A549 treated with ZK216348 at 1 μM for 4 hours (cell line): Measurements from ENCODE around the gene PCDHB8. TPM values are rescaled to one million over a fixed set of nuclear protein-coding genes. Genes with fewer than 3 reads are reported as not detected.

Experiments
- total RNA-seq: library from RNA; stranded (reverse); fragments of 200-300 nt; extraction: Qiagen RNA extraction; gene quantifications from 5 replicates; pipeline ENCODE4 v1.2.3, GENCODE V29; 2022; ENCODE audit warnings: low read depth

PCDHB8 gene
- total RNA-seq: 0.20 to 0.40 TPM (median 0.37 TPM) in 4 of 5 replicates, not detected in the other

GRCh38 chr5:141177577-141178191 lies at the start of gene PCDHB8:
Gene PCDHB8 (plus strand): TSS chr5:141177790. CDS start chr5:141178035, 245 bp downstream.

GRCh38 chr5:141135030-141135717 lies 42.4 kb upstream of the PCDHB8 start, which contains the start of gene PCDHB5:
Gene PCDHB5 (plus strand): TSS chr5:141135206. CDS start chr5:141135435, 229 bp downstream.

GRCh38 chr5:141149812-141150211 lies 27.8 kb upstream of the PCDHB8 start, which contains the start of gene PCDHB6:
Gene PCDHB6 (plus strand): TSS chr5:141150057. CDS start chr5:141150258, 201 bp downstream.

GRCh38 chr5:141172381-141173204 lies 5.0 kb upstream of the PCDHB8 start, which contains the start of gene PCDHB7:
Gene PCDHB7 (plus strand): TSS chr5:141172644. CDS start chr5:141172836, 192 bp downstream.

GRCh38 chr5:141182248-141182647 lies 4.7 kb downstream of the PCDHB8 start, which contains the start of gene PCDHB16:
Gene PCDHB16 (plus strand): TSS chr5:141182387. CDS start chr5:141182560, 173 bp downstream.

GRCh38 chr5:141186897-141187512 lies 9.4 kb downstream of the PCDHB8 start, which contains the start of gene PCDHB9:
Gene PCDHB9 (plus strand): TSS chr5:141187161. CDS start chr5:141187319, 158 bp downstream.

GRCh38 chr5:141192110-141192725 lies 14.6 kb downstream of the PCDHB8 start, which contains the start of gene PCDHB10:
Gene PCDHB10 (plus strand): TSS chr5:141192353. CDS start chr5:141192553, 200 bp downstream.

GRCh38 chr5:141199359-141200235 lies 22.0 kb downstream of the PCDHB8 start, which contains the start of gene PCDHB11:
Gene PCDHB11 (plus strand): TSS chr5:141199627. CDS start chr5:141199775, 148 bp downstream.

GRCh38 chr5:141208478-141208877 lies 30.9 kb downstream of the PCDHB8 start, which contains the start of gene PCDHB12:
Gene PCDHB12 (plus strand): TSS chr5:141208719. CDS start chr5:141208908, 189 bp downstream.

GRCh38 chr5:141213656-141214339 lies 36.2 kb downstream of the PCDHB8 start, which contains the start of gene PCDHB13:
Gene PCDHB13 (plus strand): TSS chr5:141213919. CDS start chr5:141214124, 205 bp downstream.

GRCh38 chr5:141223112-141223783 lies 45.7 kb downstream of the PCDHB8 start, which contains the start of gene PCDHB14:
Gene PCDHB14 (plus strand): TSS chr5:141223343. CDS start chr5:141223506, 163 bp downstream.

Other genes starting within 250 kb of the PCDHB8 start
- gene PCDHAC2, start 211.3 kb upstream of the PCDHB8 start, total RNA-seq: 3.3 to 7.4 TPM (median 4.4 TPM) in 5 replicates
- not detected in 5 replicates for gene PCDHB1, start 126.4 kb upstream of the PCDHB8 start, total RNA-seq
- 2.7 to 4.5 TPM (median 3.1 TPM) in 5 replicates for gene PCDHB2, start 83.2 kb upstream of the PCDHB8 start, total RNA-seq
- gene PCDHB3, start 77.3 kb upstream of the PCDHB8 start, total RNA-seq: 0.09 TPM in 1 of 5 replicates, not detected in the others
- gene PCDHB4, start 56.0 kb upstream of the PCDHB8 start, total RNA-seq: 0.06 to 0.12 TPM (median 0.09 TPM) in 4 of 5 replicates, not detected in the other
- 1.2 to 2.1 TPM (median 1.4 TPM) in 5 replicates for gene PCDHB5, start 42.6 kb upstream of the PCDHB8 start, total RNA-seq
- gene PCDHB6, start 27.7 kb upstream of the PCDHB8 start, total RNA-seq: 0.62 to 1.1 TPM (median 0.85 TPM) in 5 replicates
- 0.06 TPM in 1 of 5 replicates, not detected in the others for gene PCDHB7, start 5.1 kb upstream of the PCDHB8 start, total RNA-seq
- gene PCDHB16, start 4.6 kb downstream of the PCDHB8 start, total RNA-seq: 0.05 to 0.11 TPM (median 0.05 TPM) in 3 of 5 replicates, not detected in the others
- not detected in 5 replicates for gene PCDHB9, start 9.4 kb downstream of the PCDHB8 start, total RNA-seq
- not detected in 5 replicates for gene PCDHB10, start 14.6 kb downstream of the PCDHB8 start, total RNA-seq
- 0.05 to 0.20 TPM (median 0.08 TPM) in 4 of 5 replicates, not detected in the other for gene PCDHB11, start 21.8 kb downstream of the PCDHB8 start, total RNA-seq
- not detected in 5 replicates for gene PCDHB12, start 30.9 kb downstream of the PCDHB8 start, total RNA-seq
- gene PCDHB13, start 36.1 kb downstream of the PCDHB8 start, total RNA-seq: 0.06 to 0.20 TPM (median 0.08 TPM) in 4 of 5 replicates, not detected in the other
- 0.11 to 0.13 TPM in 2 of 5 replicates, not detected in the others for gene PCDHB14, start 45.6 kb downstream of the PCDHB8 start, total RNA-seq
- gene PCDHB15, start 67.6 kb downstream of the PCDHB8 start, total RNA-seq: 0.09 to 0.14 TPM in 2 of 5 replicates, not detected in the others
- gene SLC25A2, start 126.3 kb downstream of the PCDHB8 start, total RNA-seq: not detected in 5 replicates
- 59.2 to 89.1 TPM (median 72.2 TPM) in 5 replicates for gene TAF7, start 143.0 kb downstream of the PCDHB8 start, total RNA-seq
- gene PCDHGA1, start 152.7 kb downstream of the PCDHB8 start, total RNA-seq: 0.22 to 0.40 TPM (median 0.30 TPM) in 5 replicates
- 0.37 to 0.79 TPM (median 0.54 TPM) in 5 replicates for gene PCDHGA2, start 161.0 kb downstream of the PCDHB8 start, total RNA-seq
- not detected in 5 replicates for gene PCDHGA3, start 166.0 kb downstream of the PCDHB8 start, total RNA-seq
- gene PCDHGB1, start 172.3 kb downstream of the PCDHB8 start, total RNA-seq: 1.1 to 1.9 TPM (median 1.8 TPM) in 5 replicates
- gene PCDHGA4, start 177.2 kb downstream of the PCDHB8 start, total RNA-seq: 0.11 to 0.23 TPM (median 0.17 TPM) in 5 replicates
- gene PCDHGB2, start 182.2 kb downstream of the PCDHB8 start, total RNA-seq: 0.11 to 0.17 TPM (median 0.15 TPM) in 3 of 5 replicates, not detected in the others
- 0.09 to 0.21 TPM (median 0.18 TPM) in 5 replicates for gene PCDHGA5, start 186.4 kb downstream of the PCDHB8 start, total RNA-seq
- gene PCDHGB3, start 192.5 kb downstream of the PCDHB8 start, total RNA-seq: 0.12 to 0.29 TPM (median 0.27 TPM) in 5 replicates
- gene PCDHGA6, start 196.1 kb downstream of the PCDHB8 start, total RNA-seq: 0.05 to 0.29 TPM (median 0.20 TPM) in 5 replicates
- gene PCDHGA7, start 205.0 kb downstream of the PCDHB8 start, total RNA-seq: 0.77 to 1.0 TPM (median 0.98 TPM) in 5 replicates
- gene PCDHGB4, start 209.9 kb downstream of the PCDHB8 start, total RNA-seq: 0.74 to 1.1 TPM (median 0.90 TPM) in 5 replicates
- 0.02 to 0.06 TPM (median 0.04 TPM) in 3 of 5 replicates, not detected in the others for gene PCDHGA8, start 214.8 kb downstream of the PCDHB8 start, total RNA-seq
- gene PCDHGB5, start 220.2 kb downstream of the PCDHB8 start, total RNA-seq: 1.9 to 2.5 TPM (median 2.1 TPM) in 5 replicates
- 0.09 TPM in 1 of 5 replicates, not detected in the others for gene PCDHGA9, start 225.0 kb downstream of the PCDHB8 start, total RNA-seq
- 0.07 to 0.12 TPM (median 0.08 TPM) in 4 of 5 replicates, not detected in the other for gene PCDHGB6, start 230.2 kb downstream of the PCDHB8 start, total RNA-seq
- gene PCDHGA10, start 235.2 kb downstream of the PCDHB8 start, total RNA-seq: not detected in 5 replicates
- gene PCDHGB7, start 239.9 kb downstream of the PCDHB8 start, total RNA-seq: 0.05 to 0.08 TPM (median 0.06 TPM) in 3 of 5 replicates, not detected in the others
- gene PCDHGA11, start 243.3 kb downstream of the PCDHB8 start, total RNA-seq: 0.05 to 0.07 TPM in 2 of 5 replicates, not detected in the others